GM23248 (cell line): Measurements from ENCODE around the gene FAT3.

Experiments used
- EZH2 ChIP-seq: fragments of 200-600 bp; sonication (generic); IDR thresholded peaks from 2 replicates; pipeline ENCODE4 v1.6.1; 2018; ENCODE audit warnings: antibody characterized with exemption, mild to moderate bottlenecking; ENCODE audit not compliant: insufficient read depth, poor library complexity, severe bottlenecking
- EZH2phosphoT487 ChIP-seq: fragments of 200-600 bp; sonication (generic); IDR thresholded peaks from 2 replicates; pipeline ENCODE4 v1.6.1; 2018; ENCODE audit warnings: antibody characterized with exemption, moderate library complexity, mild to moderate bottlenecking, low read depth; ENCODE audit not compliant: insufficient read depth

GRCh38 chr11:92224054-92224406 is 588 bp upstream of the FAT3 start:
- TF ChIP-seq EZH2phosphoT487 (no peak), EZH2 (no peak)
